Endothelial cell of umbilical vein (primary cell): ENCODE measurements around the gene CTSL. TPM values are rescaled to one million over a fixed set of nuclear protein-coding genes. Genes with fewer than 3 reads are reported as not detected.

Source experiments
- BruUV-seq: library from RNA; stranded (reverse); fragments of 400-500 nt; replicated peaks from 2 replicates; lab custom pipeline; 2021; lab: Mats Ljungman, UMichigan
- CTCF ChIA-PET: fragments of 300-600, 350-600 bp; sonication (Branson Sonifier 250); formaldehyde crosslinking; loops from one replicate; lab custom pipeline; 2021; ENCODE audit warnings: antibody characterized with exemption, inconsistent platforms; lab: Charles Lee
- POLR2A ChIA-PET: fragments of 300-600, 350-600 bp; sonication (Branson Sonifier 250); formaldehyde crosslinking; loops from one replicate; lab custom pipeline; 2021; ENCODE audit warnings: antibody characterized with exemption, inconsistent platforms; lab: Charles Lee
- DNase-seq: peaks from one replicate; pipeline ENCODE4 v3.0.0-alpha.2; 2011; ENCODE audit warnings: low read depth, low spot score
- FAIRE-seq: peaks from 2 replicates; lab custom pipeline; 2011; peaks lifted over from hg19 to GRCh38; lab: Jason Lieb, UNC
- H2AFZ ChIP-seq: 2 replicates; pipeline ENCODE4 v1.6.0; 2012; ENCODE audit warnings: low read depth, low read length, control low read depth, inconsistent platforms
- H3K27ac ChIP-seq: 2 replicates; pipeline ENCODE4 v1.5.1; 2011; ENCODE audit warnings: low read depth, mild to moderate bottlenecking, control low read depth, low read length, moderate library complexity; ENCODE audit not compliant: insufficient read depth
- H3K27me3 ChIP-seq, 2 experiments: 2 replicates each; pipeline versions ENCODE4 v1.6.0 to v1.6.1; 2011; ENCODE audit warnings: low read length in 2 of 2, mixed read lengths in 1 of 2; ENCODE audit not compliant: control insufficient read depth in 2 of 2, insufficient read depth in 2 of 2
- H3K36me3 ChIP-seq, 2 experiments: 2 replicates in 1 of 2; 3 replicates in 1 of 2; pipeline ENCODE4 v1.5.1; 2011; ENCODE audit warnings: low read length in 2 of 2, mild to moderate bottlenecking in 1 of 2, moderate library complexity in 1 of 2; ENCODE audit not compliant: control insufficient read depth in 2 of 2, insufficient read depth in 2 of 2; ENCODE audit errors: extremely low read depth in 1 of 2
- H3K4me1 ChIP-seq: 3 replicates; pipeline ENCODE4 v1.5.1; 2011; ENCODE audit warnings: mild to moderate bottlenecking, low read length; ENCODE audit not compliant: control insufficient read depth, insufficient read depth; ENCODE audit errors: extremely low read depth
- H3K4me2 ChIP-seq: 2 replicates; pipeline ENCODE4 v1.6.1; 2011; ENCODE audit warnings: low read length, control low read depth, mixed read lengths; ENCODE audit not compliant: insufficient read depth
- H3K4me3 ChIP-seq, 3 experiments: fragments of 200-600 bp in 1 of 3; sonication (generic), shearing (Covaris generic) in 1 of 3; replicated peaks in 1 of 3; 2 replicates each; pipeline ENCODE4 v1.5.1; 2011 to 2016; ENCODE audit warnings: control low read depth in 3 of 3, low read length in 3 of 3, mild to moderate bottlenecking in 2 of 3, inconsistent platforms in 1 of 3, low read depth in 1 of 3, moderate library complexity in 1 of 3; ENCODE audit not compliant: insufficient read depth in 1 of 3
- H3K79me2 ChIP-seq: 2 replicates; pipeline ENCODE4 v1.6.0; 2012; ENCODE audit warnings: low read length, inconsistent platforms; ENCODE audit not compliant: control insufficient read depth, insufficient read depth
- H3K9ac ChIP-seq: replicated peaks from 2 replicates; pipeline ENCODE3; 2011; ENCODE audit warnings: low read length, control low read depth; ENCODE audit not compliant: insufficient read depth; ENCODE audit errors: extremely low read depth
- H3K9me1 ChIP-seq: replicated peaks from 3 replicates; pipeline ENCODE4 v1.6.0; 2011; ENCODE audit warnings: mild to moderate bottlenecking, low read length; ENCODE audit not compliant: control insufficient read depth, insufficient read depth; ENCODE audit errors: extremely low read depth
- H3K9me3 ChIP-seq: replicated peaks from 2 replicates; pipeline ENCODE4 v1.5.1; 2012; ENCODE audit warnings: low read length, inconsistent platforms; ENCODE audit not compliant: control insufficient read depth, insufficient read depth
- H4K20me1 ChIP-seq: replicated peaks from 2 replicates; pipeline ENCODE3; 2011; ENCODE audit warnings: mild to moderate bottlenecking, low read length; ENCODE audit not compliant: control insufficient read depth, insufficient read depth; ENCODE audit errors: extremely low read depth
- CTCF ChIP-seq, 2 donors: IDR thresholded peaks; 1 replicate in 1 of 2; 2 replicates in 1 of 2; pipeline ENCODE4 v1.5.1; 2011; ENCODE audit warnings: low read length in 2 of 2, mild to moderate bottlenecking in 2 of 2, moderate library complexity in 2 of 2, control low read depth in 1 of 2, inconsistent platforms in 1 of 2, low read depth in 1 of 2; ENCODE audit not compliant: insufficient read depth in 1 of 2; ENCODE audit errors: extremely low read depth in 1 of 2
- EZH2 ChIP-seq: IDR thresholded peaks from 2 replicates; pipeline ENCODE4 v1.6.1; 2012; ENCODE audit warnings: borderline replicate concordance, low read depth, mild to moderate bottlenecking, moderate library complexity, low read length, inconsistent platforms; ENCODE audit not compliant: severe bottlenecking
- FOS ChIP-seq: IDR thresholded peaks from 2 replicates; pipeline ENCODE4 v1.6.1; 2011; ENCODE audit warnings: mild to moderate bottlenecking, low read length, moderate library complexity, borderline replicate concordance; ENCODE audit not compliant: insufficient read depth
- GATA2 ChIP-seq: IDR thresholded peaks from 2 replicates; pipeline ENCODE4 v1.7.0; 2011; ENCODE audit warnings: low read depth, mild to moderate bottlenecking, moderate library complexity, mixed read lengths, low read length; ENCODE audit not compliant: insufficient read length, insufficient read depth
- JUN ChIP-seq: IDR thresholded peaks from 2 replicates; pipeline ENCODE4 v1.6.1; 2011; ENCODE audit warnings: borderline replicate concordance, low read depth; ENCODE audit not compliant: insufficient read length, insufficient read depth
- MYC ChIP-seq: IDR thresholded peaks from one replicate; pipeline ENCODE4 v1.6.1; 2011; ENCODE audit warnings: mild to moderate bottlenecking, low read depth, low read length
- POLR2A ChIP-seq: IDR thresholded peaks from 2 replicates; pipeline ENCODE4 v1.6.1; 2012; ENCODE audit warnings: low read depth, mild to moderate bottlenecking, control low read depth, low read length
- POLR2AphosphoS5 ChIP-seq: IDR thresholded peaks from 2 replicates; pipeline ENCODE4 v1.6.1; 2012; ENCODE audit warnings: low read depth, mild to moderate bottlenecking, control low read depth, low read length, moderate library complexity; ENCODE audit not compliant: insufficient read depth
- dilution Hi-C: fragments of 300-500 bp; cut with MboI; formaldehyde crosslinking; loops from one replicate; pipeline ENCODE4 v1.15.0; 2019; ENCODE audit warnings: low sequenced_read_pairs; ENCODE audit not compliant: extremely low pct_ligation_motif_present
- intact Hi-C: fragments of 100-400 bp; cut with micrococcal nuclease; formaldehyde crosslinking; loops from one replicate; pipeline ENCODE4 v1.10.0; 2022
- polyA plus RNA-seq, 4 experiments: library from polyadenylated mRNA; depleted of rRNA in 3 of 4; stranded (reverse) in 3 of 4; unstranded in 1 of 4; fragments of >200 nt; gene quantifications; 2 replicates each; pipeline versions ENCODE4 v1.2.1 to v1.2.3, GENCODE V29; 2011 to 2012; ENCODE audit warnings: missing spikeins in 1 of 4
- total RNA-seq: library from RNA; stranded (reverse); gene quantifications from 2 replicates; pipeline ENCODE4 v1.2.3, GENCODE V29; 2021
- TF ChIP-seq, protein P1 (sequence below): IDR thresholded peaks from 2 replicates; pipeline ENCODE4 v1.6.1; 2011; ENCODE audit not compliant: insufficient read depth, insufficient read length

Gene CTSL
- total and polyA plus RNA-seq, 2 donors (not counting 3 experiments of a cell fraction or from before 2014, with no cell fraction given), result 98.4 to 107 TPM

GRCh38 chr9:87734106-87734505 is 8.2 kb downstream of the CTSL start:
- no peak overlapping the region for H3K4me3 ChIP-seq
- H3K27me3 ChIP-seq, result no peaks in the 10 kb centered on the region
- TF ChIP-seq POLR2A (no peak), EZH2 (no peak), MYC (no peak)
- TF ChIP-seq, protein P1, sequence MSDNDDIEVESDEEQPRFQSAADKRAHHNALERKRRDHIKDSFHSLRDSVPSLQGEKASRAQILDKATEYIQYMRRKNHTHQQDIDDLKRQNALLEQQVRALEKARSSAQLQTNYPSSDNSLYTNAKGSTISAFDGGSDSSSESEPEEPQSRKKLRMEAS, result no peak
- ChIA-PET POLR2A (interaction anchor here (0.9 kb wide), 1 partner anchor 22 kb away, joined by 3 read pairs; no protein-coding TSS in a partner anchor), CTCF (interaction anchor here (0.6 to 2.1 kb wide), 3 partner anchors 50 to 148 kb away, joined by 3 to 7 read pairs (median 4); no protein-coding TSS in a partner anchor)
- no peak overlapping the region for H3K9ac ChIP-seq
- no peaks in the 10 kb centered on the region for H4K20me1 ChIP-seq
- no peaks in the 10 kb centered on the region for H3K9me3 ChIP-seq
- DNase-seq (peak; percentile 10), FAIRE-seq (peak; percentile 28)
- no peak overlapping the region for H3K27ac ChIP-seq
- H3K4me2 ChIP-seq, result no peak overlapping the region
- H3K36me3 ChIP-seq, result peaks cover 0 to 2% of the 10 kb centered on the region in 2 experiments
- dilution Hi-C loops, result no loop called here
- no TSS peak for BruUV-seq
- no peaks in the 10 kb centered on the region for H3K9me1 ChIP-seq
- H3K4me1 ChIP-seq, result no peaks in the 10 kb centered on the region
- intact Hi-C loops, result no loop called here
- H3K79me2 ChIP-seq, result no peaks in the 10 kb centered on the region
- peak overlapping the region; percentile 34 for H2AFZ ChIP-seq

DNA sequence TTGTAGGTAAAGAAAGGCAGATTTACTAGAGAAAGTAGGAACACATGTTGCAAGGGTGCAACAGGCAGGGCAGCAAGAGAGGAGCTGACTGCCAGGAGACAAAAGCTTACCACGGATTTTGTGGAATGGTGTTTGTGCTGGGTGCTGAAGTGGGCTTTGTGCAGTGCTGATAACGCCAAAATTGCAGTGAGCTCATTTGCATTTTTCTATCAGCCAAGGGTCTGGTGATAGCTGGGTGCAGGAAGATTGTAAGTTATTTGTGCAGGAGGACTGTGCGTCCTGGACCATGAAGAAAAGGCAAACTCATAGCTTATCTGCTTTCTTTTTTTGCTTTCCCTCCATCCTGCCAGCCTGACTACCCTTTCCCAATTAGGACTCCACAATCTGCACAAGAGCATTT is 13.6 kb downstream of the CTSL start:
- Histone ChIP-seq H3K27me3 (peaks cover 0 to 2% of the 10 kb centered on the region in 2 experiments), H3K4me2 (no peak overlapping the region), H3K79me2 (no peaks in the 10 kb centered on the region), H3K9ac (no peak overlapping the region), H3K4me3 (no peak overlapping the region), H3K9me3 (no peaks in the 10 kb centered on the region), H3K9me1 (no peaks in the 10 kb centered on the region), H2AFZ (no peak overlapping the region), H3K27ac (no peak overlapping the region), H3K36me3 (no peaks in the 10 kb centered on the region), H4K20me1 (no peaks in the 10 kb centered on the region), H3K4me1 (no peaks in the 10 kb centered on the region)
- dilution Hi-C loops, result no loop called here
- ChIA-PET POLR2A (no interaction called here), CTCF (no interaction called here)
- TF ChIP-seq POLR2A (no peak), JUN (no peak), GATA2 (no peak), FOS (no peak), MYC (no peak), EZH2 (no peak), POLR2AphosphoS5 (no peak), CTCF (IDR thresholded peaks at IDR 0.05; ENCODE audit: extremely low read depth in 1 of 2, insufficient read depth in 1 of 2, low read depth in 1 of 2, low read length in 2 of 2) (no peak)
- TF ChIP-seq, protein P1, result no peak
- no peak for DNase-seq
- no TSS peak for BruUV-seq
- no peak for FAIRE-seq
- intact Hi-C loops, result no loop called here
